Nephron (organoid): Measurements from ENCODE around the gene THYN1.
A peak's percentile ranks its signal among the peaks of the same experiment; 100 is the strongest.
"Not testable (repeated sequence)": the region's sequence is repeated elsewhere in the genome, so short reads cannot be mapped to it uniquely, and the experiment has no call there.

Experiments
- H3K27ac Mint-ChIP-seq, 3 experiments: 2 replicates each; pipeline ENCODE4 v1.8.0; 2020; ENCODE audit warnings: mixed read lengths in 3 of 3, mild to moderate bottlenecking in 2 of 3, moderate library complexity in 1 of 3
- H3K27me3 Mint-ChIP-seq: 2 replicates; pipeline ENCODE4 v1.8.0; 2021; ENCODE audit warnings: low read depth, mild to moderate bottlenecking, moderate library complexity, mixed read lengths
- H3K36me3 Mint-ChIP-seq: 2 replicates; pipeline ENCODE4 v1.8.0; 2020; ENCODE audit warnings: low read depth, mixed read lengths
- H3K4me1 Mint-ChIP-seq: 2 replicates; pipeline ENCODE4 v1.8.0; 2020; ENCODE audit warnings: mixed read lengths
- H3K4me3 Mint-ChIP-seq, 3 experiments: 2 replicates each; pipeline ENCODE4 v1.8.0; 2020; ENCODE audit warnings: mild to moderate bottlenecking in 3 of 3, mixed read lengths in 3 of 3, moderate library complexity in 2 of 3
- H3K9me3 Mint-ChIP-seq: 2 replicates; pipeline ENCODE4 v1.8.0; 2020; ENCODE audit warnings: mixed read lengths
- CTCF ChIP-seq, 3 experiments: fragments of 200-600 bp; sonication (generic); IDR thresholded peaks; one replicate each; pipeline ENCODE4 v1.5.0; 2021; ENCODE audit warnings: antibody characterized with exemption in 3 of 3; ENCODE audit not compliant: unreplicated experiment in 3 of 3

The THYN1 gene

GRCh38 chr11:134257101-134257500 lies 3.9 kb upstream of the THYN1 start:
- no peaks in the 10 kb centered on the region for H3K9me3 Mint-ChIP-seq
- peak overlapping the region in 1 of 3 experiments; percentile 55 for H3K4me3 Mint-ChIP-seq
- H3K4me1 Mint-ChIP-seq: peaks cover 20% of the 10 kb centered on the region
- no peaks in the 10 kb centered on the region for H3K27me3 Mint-ChIP-seq
- H3K27ac Mint-ChIP-seq: no peak overlapping the region
- TF ChIP-seq CTCF (IDR thresholded peaks at IDR 0.05; ENCODE audit: unreplicated experiment in 3 of 3): no peak
- no peaks in the 10 kb centered on the region for H3K36me3 Mint-ChIP-seq

GRCh38 chr11:134255184-134255561 lies 2.0 kb upstream of the THYN1 start:
- H3K36me3 Mint-ChIP-seq, H3K9me3 Mint-ChIP-seq, H3K27me3 Mint-ChIP-seq, H3K27ac Mint-ChIP-seq: not testable (repeated sequence)
- H3K4me1 Mint-ChIP-seq: peaks cover 21% of the 10 kb centered on the region
- peak overlapping the region; percentile 65 to 94 (median 80) for H3K4me3 Mint-ChIP-seq

- peak overlapping the region; percentile 91 to 94 (median 93) for H3K4me3 Mint-ChIP-seq
- no peaks in the 10 kb centered on the region for H3K9me3 Mint-ChIP-seq
- H3K27ac Mint-ChIP-seq: no peak overlapping the region
- no peaks in the 10 kb centered on the region for H3K27me3 Mint-ChIP-seq
- H3K4me1 Mint-ChIP-seq: peaks cover 21% of the 10 kb centered on the region
- no peaks in the 10 kb centered on the region for H3K36me3 Mint-ChIP-seq
- no peak for TF ChIP-seq CTCF (IDR thresholded peaks at IDR 0.05; ENCODE audit: unreplicated experiment in 3 of 3)
Measured at GRCh38 chr11:134254433-134255183, 1.5 kb upstream of the THYN1 start.

GRCh38 chr11:134252346-134253187 lies 585 bp downstream of the THYN1 start:
- peak overlapping the region; percentile 42 to 71 (median 50) for H3K27ac Mint-ChIP-seq
- no peaks in the 10 kb centered on the region for H3K27me3 Mint-ChIP-seq
- H3K36me3 Mint-ChIP-seq: peaks cover 19% of the 10 kb centered on the region
- H3K4me1 Mint-ChIP-seq: peaks cover 21% of the 10 kb centered on the region
- no peaks in the 10 kb centered on the region for H3K9me3 Mint-ChIP-seq
- TF ChIP-seq CTCF (IDR thresholded peaks at IDR 0.05; ENCODE audit: unreplicated experiment in 3 of 3): no peak
- peak overlapping the region; percentile 91 to 94 (median 93) for H3K4me3 Mint-ChIP-seq

GRCh38 chr11:134250675-134251074 lies 2.5 kb downstream of the THYN1 start:
- no peak for TF ChIP-seq CTCF (IDR thresholded peaks at IDR 0.05; ENCODE audit: unreplicated experiment in 3 of 3)
- Mint-ChIP-seq H3K4me3 (no peak overlapping the region), H3K4me1 (peaks cover 21% of the 10 kb centered on the region), H3K27ac (no peak overlapping the region), H3K27me3 (no peaks in the 10 kb centered on the region), H3K9me3 (no peaks in the 10 kb centered on the region), H3K36me3 (peaks cover 30% of the 10 kb centered on the region)

- Mint-ChIP-seq H3K27me3 (no peaks in the 10 kb centered on the region), H3K27ac (no peak overlapping the region), H3K36me3 (peaks cover 30% of the 10 kb centered on the region), H3K4me3 (no peak overlapping the region), H3K9me3 (no peaks in the 10 kb centered on the region), H3K4me1 (peaks cover 21% of the 10 kb centered on the region)
- no peak for TF ChIP-seq CTCF (IDR thresholded peaks at IDR 0.05; ENCODE audit: unreplicated experiment in 3 of 3)
Measured at GRCh38 chr11:134250246-134250645, 2.9 kb downstream of the THYN1 start.
